NCI-H1105 (cell line): ENCODE results near the gene ZBTB21.

Experiments used
- DNase-seq: peaks from one replicate; lab custom pipeline; 2025; lab: John Stamatoyannopoulos, UW

The ZBTB21 gene

GRCh38 chr21:42039911-42040351 is 29.8 kb upstream of the ZBTB21 start:
- no peak for DNase-seq

- no peak for DNase-seq
Measured at GRCh38 chr21:42039470-42039901, 29.3 kb upstream of the ZBTB21 start.

GRCh38 chr21:42038826-42039425 is 28.8 kb upstream of the ZBTB21 start:
- no peak for DNase-seq

GRCh38 chr21:42038393-42038792 is 28.2 kb upstream of the ZBTB21 start:
- no peak for DNase-seq

GRCh38 chr21:42037943-42038342 is 27.8 kb upstream of the ZBTB21 start:
- DNase-seq = no peak

GRCh38 chr21:42037516-42037915 is 27.4 kb upstream of the ZBTB21 start:
- DNase-seq = no peak

DNA sequence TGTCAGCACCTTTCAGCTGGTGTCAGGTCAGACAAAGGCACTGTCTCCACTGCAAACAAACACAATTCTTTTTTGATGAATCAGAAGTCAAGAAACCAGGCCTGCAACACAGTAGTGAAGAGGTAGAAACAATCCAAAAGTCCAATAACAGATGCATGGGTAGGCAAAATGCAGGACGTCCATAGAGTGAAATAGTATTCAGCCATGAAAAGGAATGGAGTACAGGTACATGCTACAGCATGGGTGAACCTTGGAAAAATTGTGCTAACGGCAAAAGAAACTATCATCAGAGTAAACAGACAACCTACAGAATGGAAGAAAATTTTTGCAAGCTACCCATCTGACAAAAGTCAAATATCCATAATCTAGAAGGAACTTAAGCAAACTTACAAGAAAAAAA is 26.2 kb upstream of the ZBTB21 start:
- DNase-seq = no peak

DNA sequence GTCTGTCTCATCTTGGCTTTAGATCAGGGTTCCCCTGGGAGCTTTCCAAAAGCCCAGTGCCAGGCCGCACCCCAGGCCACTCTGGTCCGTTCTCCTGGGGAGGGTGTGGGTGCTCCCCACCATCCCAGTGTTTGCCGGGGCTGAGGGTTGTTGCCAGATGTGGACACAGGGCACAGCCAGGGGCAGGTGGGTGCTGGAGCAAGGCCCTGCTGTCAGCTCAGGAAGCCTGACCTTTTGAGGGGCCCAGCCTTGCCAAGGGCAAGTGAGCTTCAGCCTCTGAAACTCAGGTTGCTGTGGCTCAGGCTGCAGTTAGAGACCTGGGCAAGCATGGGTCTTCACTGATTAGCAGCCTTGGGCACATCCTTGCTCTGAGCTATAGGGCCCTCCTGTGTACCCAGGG is 22.8 kb upstream of the ZBTB21 start:
- no peak for DNase-seq

DNA sequence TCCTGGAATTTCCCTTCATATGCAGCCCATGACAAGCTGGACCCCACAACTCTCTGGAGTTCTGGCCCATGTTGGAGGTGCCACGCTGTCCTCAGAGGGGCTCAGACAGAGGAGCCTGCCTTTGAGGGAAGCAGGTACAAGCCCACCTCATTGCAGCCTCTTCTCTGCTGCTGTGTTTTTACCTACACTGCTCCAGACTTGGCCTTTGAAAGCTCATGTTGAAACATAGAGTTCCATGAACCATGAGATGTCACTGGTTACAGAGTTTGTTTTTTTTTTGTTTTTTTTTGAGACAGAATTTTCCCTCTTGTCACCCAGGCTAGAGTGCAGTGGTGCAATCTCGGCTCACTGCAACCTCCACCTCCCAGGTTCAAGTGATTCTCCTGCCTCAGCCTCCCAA is 22.1 kb upstream of the ZBTB21 start:
- no peak for DNase-seq

- DNase-seq = no peak
Measured at GRCh38 chr21:42031816-42032215, 21.7 kb upstream of the ZBTB21 start.

DNA sequence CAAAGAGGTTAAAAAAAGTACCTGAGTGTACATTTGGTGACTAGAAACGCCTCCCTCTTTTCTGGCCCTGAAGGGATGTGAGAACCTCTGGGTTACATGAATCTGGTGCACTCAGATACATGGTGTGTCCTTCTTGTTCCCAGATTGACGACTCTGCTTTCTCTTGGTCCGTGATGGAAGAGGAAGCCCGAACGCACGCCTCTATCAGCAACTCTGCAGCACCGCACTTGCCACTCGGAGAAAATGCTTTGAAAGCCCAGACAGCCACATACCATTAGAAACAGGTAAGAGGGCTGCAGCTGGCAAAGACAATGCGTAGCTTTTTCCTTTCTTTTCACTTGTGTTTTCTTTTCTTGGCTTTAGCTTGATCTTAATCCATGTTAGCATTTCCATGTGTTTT is 21.1 kb upstream of the ZBTB21 start:
- DNase-seq = no peak

- DNase-seq = no peak
Measured at GRCh38 chr21:42030311-42030710, 20.2 kb upstream of the ZBTB21 start.

- DNase-seq = no peak
Measured at GRCh38 chr21:42028766-42029425, 18.7 kb upstream of the ZBTB21 start.

DNA sequence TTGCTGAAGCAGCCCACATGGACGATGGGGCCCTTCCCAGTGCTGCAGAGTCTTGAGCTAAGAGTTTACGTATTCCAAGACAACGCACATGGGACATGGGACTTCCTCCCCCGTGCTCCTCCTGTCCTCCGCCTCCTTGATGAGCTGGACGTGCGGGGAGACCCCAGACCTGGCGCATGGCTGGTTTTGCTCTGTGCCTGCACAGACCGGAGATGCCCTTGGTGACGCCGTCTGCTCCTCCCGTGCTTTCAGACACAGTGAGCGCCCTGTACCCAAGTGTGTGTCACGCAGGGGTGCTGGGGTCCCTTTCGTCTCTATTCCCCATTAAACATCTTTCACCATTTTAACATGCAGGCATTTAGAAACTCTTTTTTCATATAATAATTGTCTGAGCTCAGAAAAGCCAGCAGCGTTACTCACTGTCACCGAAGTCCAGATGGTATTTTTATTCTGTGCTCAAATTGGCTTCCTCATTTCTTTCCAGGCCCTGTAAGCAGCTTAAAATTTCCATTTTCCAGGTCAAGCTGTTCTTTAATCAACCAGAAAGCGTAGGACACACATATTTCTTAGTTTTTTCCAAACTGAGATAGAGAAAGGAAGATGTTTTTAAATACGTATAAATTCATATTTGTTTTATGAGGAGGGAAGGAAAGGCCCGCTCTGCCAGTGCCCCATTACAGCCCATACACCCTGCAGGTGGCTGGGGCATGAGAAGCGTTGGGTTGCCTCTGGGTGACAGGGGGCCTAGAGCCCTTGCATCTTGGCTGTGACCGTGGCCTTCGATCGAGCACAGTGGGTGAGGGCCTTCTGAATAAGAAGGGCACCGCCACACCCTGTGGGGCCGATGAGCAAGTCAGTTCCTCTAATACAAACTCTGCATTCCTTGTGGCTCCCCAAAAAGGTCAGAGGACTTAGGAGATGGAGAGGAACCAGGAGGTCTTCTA is 17.9 kb upstream of the ZBTB21 start:
- DNase-seq = no peak

GRCh38 chr21:42027085-42027821 is 17.1 kb upstream of the ZBTB21 start:
- no peak for DNase-seq

DNA sequence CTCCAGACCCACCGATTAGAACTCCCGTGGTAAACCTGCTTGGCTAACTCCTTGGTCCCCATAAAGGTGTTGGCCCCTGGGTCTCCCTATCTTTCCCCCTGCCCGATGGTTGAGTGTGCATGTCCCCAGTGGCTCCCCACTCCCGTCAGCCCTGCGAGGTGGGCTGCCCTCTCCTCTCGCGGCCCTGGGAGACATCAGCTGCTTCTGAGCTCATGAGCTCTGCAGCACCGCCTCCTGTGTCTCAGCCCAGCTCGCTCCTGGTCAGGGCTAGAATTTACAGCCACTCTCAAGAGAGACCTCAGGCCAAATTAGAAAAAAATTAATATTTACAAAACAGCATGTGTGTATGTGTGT is 15.9 kb upstream of the ZBTB21 start:
- DNase-seq = no peak

- no peak for DNase-seq
Measured at GRCh38 chr21:42025376-42026081, 15.4 kb upstream of the ZBTB21 start.

- DNase-seq = no peak
Measured at GRCh38 chr21:42022906-42023305, 12.7 kb upstream of the ZBTB21 start.

- no peak for DNase-seq
Measured at GRCh38 chr21:42022091-42022430, 11.9 kb upstream of the ZBTB21 start.

DNA sequence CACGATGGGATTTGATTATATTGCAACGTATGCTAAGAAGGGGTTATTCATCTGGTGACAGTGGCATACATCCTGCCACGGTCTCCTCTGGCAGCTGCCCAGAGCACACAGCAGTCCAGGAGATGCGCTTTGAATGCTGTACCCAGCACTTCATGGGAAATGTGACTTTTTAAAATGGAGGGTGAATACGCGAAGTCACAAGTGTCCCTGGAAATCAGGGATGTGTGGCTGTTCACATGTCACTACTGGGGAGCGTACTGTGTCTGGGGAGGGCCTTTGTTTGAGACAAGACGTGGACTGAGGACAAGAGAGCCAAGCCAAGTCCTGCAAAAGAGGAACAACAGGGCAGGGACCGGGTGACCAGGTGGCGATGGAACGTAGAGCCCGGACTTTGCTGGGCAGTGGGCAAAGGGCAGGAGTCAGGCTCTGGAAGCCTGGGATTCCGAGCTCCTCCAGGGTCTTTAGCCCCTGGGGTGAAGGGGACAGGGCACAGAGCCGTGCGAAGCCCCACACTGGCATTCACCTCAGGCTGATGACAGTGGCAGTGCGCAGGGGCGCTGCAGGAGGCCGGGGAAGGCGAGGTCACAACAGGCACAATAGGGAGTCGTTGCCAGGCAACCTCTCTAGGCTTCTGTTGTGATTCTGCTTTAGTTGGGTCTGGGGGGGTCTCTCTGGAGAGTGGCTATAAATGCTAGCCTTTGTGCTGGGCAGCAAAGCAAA is 11.4 kb upstream of the ZBTB21 start:
- no peak for DNase-seq

- no peak for DNase-seq
Measured at GRCh38 chr21:42019706-42020105, 9.5 kb upstream of the ZBTB21 start.
